Measurements from ENCODE around the gene S100G. TPM values are rescaled to one million over a fixed set of nuclear protein-coding genes. Genes with fewer than 3 reads are reported as not detected.
A peak's percentile ranks its signal among the peaks of the same experiment; 100 is the strongest.

Gene S100G
- total RNA-seq, 4 donors from 2014 or later, result not detected

DNA sequence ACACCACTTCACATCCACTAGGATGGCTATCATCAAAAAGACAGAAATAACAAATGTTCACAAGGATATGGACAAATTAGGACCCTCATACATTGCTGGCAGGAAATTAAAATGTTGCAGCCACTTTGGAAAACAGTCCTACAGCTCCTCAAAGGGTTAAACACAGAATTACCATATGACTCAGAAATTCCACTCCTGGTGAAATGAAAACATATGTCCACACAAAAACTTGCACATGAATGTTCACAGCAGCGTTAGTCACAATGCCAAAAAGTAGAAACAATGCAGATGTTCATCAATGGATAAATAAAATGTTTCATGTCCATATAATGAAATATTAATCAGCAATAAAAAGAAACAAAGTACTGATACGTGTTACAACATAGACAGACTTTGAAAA is 15.1 kb downstream of the S100G start:
- Histone ChIP-seq H3K4me1 (no peaks in the 10 kb centered on the region), H3K9me3 (no peaks in the 10 kb centered on the region), H3K27ac (no peak overlapping the region), H3K36me3 (no peaks in the 10 kb centered on the region), H3K4me3 (no peak overlapping the region), H3K27me3 (no peaks in the 10 kb centered on the region)
- no peak for DNase-seq
- no peak for TF ChIP-seq POLR2A (IDR thresholded peaks at IDR 0.05)
- TF ChIP-seq, protein P1, sequence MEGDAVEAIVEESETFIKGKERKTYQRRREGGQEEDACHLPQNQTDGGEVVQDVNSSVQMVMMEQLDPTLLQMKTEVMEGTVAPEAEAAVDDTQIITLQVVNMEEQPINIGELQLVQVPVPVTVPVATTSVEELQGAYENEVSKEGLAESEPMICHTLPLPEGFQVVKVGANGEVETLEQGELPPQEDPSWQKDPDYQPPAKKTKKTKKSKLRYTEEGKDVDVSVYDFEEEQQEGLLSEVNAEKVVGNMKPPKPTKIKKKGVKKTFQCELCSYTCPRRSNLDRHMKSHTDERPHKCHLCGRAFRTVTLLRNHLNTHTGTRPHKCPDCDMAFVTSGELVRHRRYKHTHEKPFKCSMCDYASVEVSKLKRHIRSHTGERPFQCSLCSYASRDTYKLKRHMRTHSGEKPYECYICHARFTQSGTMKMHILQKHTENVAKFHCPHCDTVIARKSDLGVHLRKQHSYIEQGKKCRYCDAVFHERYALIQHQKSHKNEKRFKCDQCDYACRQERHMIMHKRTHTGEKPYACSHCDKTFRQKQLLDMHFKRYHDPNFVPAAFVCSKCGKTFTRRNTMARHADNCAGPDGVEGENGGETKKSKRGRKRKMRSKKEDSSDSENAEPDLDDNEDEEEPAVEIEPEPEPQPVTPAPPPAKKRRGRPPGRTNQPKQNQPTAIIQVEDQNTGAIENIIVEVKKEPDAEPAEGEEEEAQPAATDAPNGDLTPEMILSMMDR (IDR thresholded peaks at IDR 0.05), result no peak
- intact Hi-C loops (cut with DNase I; ENCODE audit: low total_unique reads), result no loop called here

DNA sequence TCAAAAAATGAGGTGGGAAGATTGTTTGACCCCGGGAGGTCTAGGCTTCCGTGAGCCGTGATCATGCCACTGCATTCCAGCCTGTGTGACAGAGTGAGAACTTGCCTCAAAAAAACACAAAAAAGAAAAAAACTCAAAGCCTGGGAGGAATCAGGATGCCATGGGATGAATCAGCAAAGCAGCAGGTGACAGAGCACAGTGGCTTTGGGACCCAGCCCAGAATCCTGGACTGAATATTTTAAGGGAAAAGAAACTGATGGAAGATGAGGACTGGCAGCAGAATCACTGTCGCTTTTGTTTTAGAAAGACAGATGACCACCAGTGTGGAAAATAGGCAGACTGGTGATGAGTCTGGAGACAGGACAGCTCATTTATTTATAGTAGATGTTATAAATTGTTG is 16.6 kb downstream of the S100G start:
- H3K27me3 ChIP-seq, result no peaks in the 10 kb centered on the region
- no peaks in the 10 kb centered on the region for H3K9me3 ChIP-seq
- DNase-seq, result no peak
- H3K27ac ChIP-seq, result no peak overlapping the region
- H3K4me3 ChIP-seq, result no peak overlapping the region
- no peaks in the 10 kb centered on the region for H3K36me3 ChIP-seq
- H3K4me1 ChIP-seq, result no peaks in the 10 kb centered on the region
- TF ChIP-seq POLR2A (IDR thresholded peaks at IDR 0.05), result no peak
- TF ChIP-seq, protein P1 (IDR thresholded peaks at IDR 0.05), result no peak
- intact Hi-C loops (cut with DNase I; ENCODE audit: low total_unique reads), result no loop called here

DNA sequence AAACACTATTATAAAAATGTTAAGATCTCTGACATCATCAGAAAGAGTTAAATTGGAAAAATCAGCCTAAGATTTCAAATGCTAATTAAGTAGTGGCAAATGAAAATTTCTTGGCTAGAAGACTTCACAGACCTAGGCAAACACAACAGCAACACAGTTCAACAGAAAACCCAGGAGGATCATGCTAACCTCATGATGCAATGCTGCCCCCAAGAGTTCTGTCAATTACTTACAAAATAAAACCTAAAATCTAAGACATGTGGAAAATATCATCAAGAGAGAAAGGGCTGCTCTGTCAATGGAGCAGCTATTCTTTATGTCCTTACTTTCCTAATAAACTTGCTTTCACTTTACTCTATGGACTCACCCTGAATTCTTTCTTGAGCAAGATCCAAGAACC is 21.0 kb downstream of the S100G start:
- no peaks in the 10 kb centered on the region for H3K4me1 ChIP-seq
- intact Hi-C loops (cut with DNase I; ENCODE audit: low total_unique reads), result no loop called here

DNA sequence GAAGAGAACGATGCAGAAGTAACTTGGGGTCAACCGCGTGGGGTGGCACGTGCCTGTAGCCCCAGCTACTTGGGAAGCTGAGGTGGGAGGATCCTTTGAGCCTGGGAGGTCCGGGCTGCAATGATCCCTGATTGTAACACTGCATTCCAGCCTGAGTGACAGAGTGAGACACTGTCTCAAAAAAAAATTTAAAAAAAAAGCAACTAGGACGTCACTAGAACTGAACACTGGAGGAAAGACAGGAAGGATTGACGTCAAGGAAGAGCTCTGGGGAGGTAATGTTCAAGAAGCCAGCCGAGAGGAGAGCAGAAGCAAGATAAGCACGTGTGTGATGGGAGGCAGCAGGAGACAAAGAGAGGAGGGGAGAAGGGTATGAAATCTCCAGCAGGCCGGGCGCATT is 28.7 kb downstream of the S100G start:
- Histone ChIP-seq H3K36me3 (no peaks in the 10 kb centered on the region), H3K9me3 (no peaks in the 10 kb centered on the region), H3K27me3 (no peaks in the 10 kb centered on the region), H3K4me3 (no peak overlapping the region), H3K4me1 (no peaks in the 10 kb centered on the region), H3K27ac (no peak overlapping the region)
- no peak for TF ChIP-seq POLR2A (IDR thresholded peaks at IDR 0.05)
- TF ChIP-seq, protein P1 (IDR thresholded peaks at IDR 0.05), result no peak
- intact Hi-C loops (cut with DNase I; ENCODE audit: low total_unique reads), result no loop called here
- DNase-seq, result no peak

More for the DNA sequence above, 21.0 kb downstream of the S100G start:
- Histone ChIP-seq H3K36me3 (no peaks in the 10 kb centered on the region), H3K27ac (no peak overlapping the region), H3K27me3 (no peaks in the 10 kb centered on the region), H3K4me3 (no peak overlapping the region), H3K9me3 (no peaks in the 10 kb centered on the region)
- peak in 1 of 2 donors; percentile 18 for DNase-seq
- no peak for TF ChIP-seq POLR2A (IDR thresholded peaks at IDR 0.05)
- TF ChIP-seq, protein P1 (IDR thresholded peaks at IDR 0.05), result peak in 3 of 4 experiments; percentile 28 to 43 (median 33)

- no peaks in the 10 kb centered on the region for H3K36me3 ChIP-seq
- no peak overlapping the region for H3K27ac ChIP-seq
Observed at GRCh38 chrX:16683007-16683664, 33.2 kb downstream of the S100G start.

More at GRCh38 chrX:16683007-16683664, 33.2 kb downstream of the S100G start:
- no peak for DNase-seq
- no peaks in the 10 kb centered on the region for H3K4me1 ChIP-seq
- H3K9me3 ChIP-seq, result no peaks in the 10 kb centered on the region
- intact Hi-C loops (cut with DNase I; ENCODE audit: low total_unique reads), result no loop called here
- H3K27me3 ChIP-seq, result no peaks in the 10 kb centered on the region
- TF ChIP-seq, protein P1 (IDR thresholded peaks at IDR 0.05), result no peak
- no peak for TF ChIP-seq POLR2A (IDR thresholded peaks at IDR 0.05)
- H3K4me3 ChIP-seq, result no peak overlapping the region

Measured in uterus (tissue), 4 donors.